GM12891 (cell line): ENCODE measurements around the gene STS.
A peak's percentile ranks its signal among the peaks of the same experiment; 100 is the strongest.

Experiments
- DNase-seq: peaks from one replicate; pipeline ENCODE4 v3.0.0; 2011; ENCODE audit warnings: low spot score; ENCODE audit not compliant: insufficient read length
- FAIRE-seq: peaks from 2 replicates; lab custom pipeline; 2011; peaks lifted over from hg19 to GRCh38; lab: Jason Lieb, UNC
- PAX5 ChIP-seq: IDR thresholded peaks from 2 replicates; pipeline ENCODE4 v1.6.1; 2011; ENCODE audit warnings: low read length, moderate library complexity, mild to moderate bottlenecking; ENCODE audit not compliant: insufficient read depth, severe bottlenecking
- POLR2A ChIP-seq: IDR thresholded peaks from 2 replicates; pipeline ENCODE4 v1.6.1; 2011; ENCODE audit warnings: low read depth, low read length, control low read depth
- POLR2AphosphoS5 ChIP-seq: IDR thresholded peaks from 2 replicates; pipeline ENCODE4 v1.6.1; 2011; ENCODE audit warnings: low read depth, low read length, control low read depth
- POU2F2 ChIP-seq: IDR thresholded peaks from 2 replicates; pipeline ENCODE4 v1.6.1; 2011; ENCODE audit warnings: low read depth, mild to moderate bottlenecking, control low read depth, low read length, moderate library complexity
- SPI1 ChIP-seq: IDR thresholded peaks from 2 replicates; pipeline ENCODE4 v1.6.1; 2011; ENCODE audit warnings: low read depth, low read length, control low read depth
- TAF1 ChIP-seq: IDR thresholded peaks from 2 replicates; pipeline ENCODE4 v1.6.1; 2011; ENCODE audit warnings: low read depth, low read length, control low read depth

Gene STS

DNA sequence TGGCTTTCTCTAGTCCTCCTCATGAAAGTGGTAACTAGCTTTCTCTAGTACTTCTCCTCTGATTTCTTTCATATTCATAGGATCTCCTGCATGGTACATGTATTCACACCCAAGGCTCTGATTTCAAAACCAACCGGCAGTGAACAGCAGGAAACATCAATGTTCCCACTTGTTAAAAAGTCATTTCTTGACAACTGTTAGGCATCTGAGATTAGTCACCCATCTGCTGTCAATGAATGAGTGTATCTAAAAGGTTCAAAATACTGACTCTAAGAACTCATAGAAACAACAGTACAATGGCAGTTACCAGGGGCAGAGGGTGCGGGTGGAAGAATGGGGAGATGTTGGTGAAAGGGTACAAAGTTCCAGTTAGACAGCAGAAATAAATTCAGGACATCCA is 31.9 kb downstream of the STS start:
- DNase-seq (no peak), FAIRE-seq (no peak)
- TF ChIP-seq POLR2A (no peak), SPI1 (no peak), POU2F2 (no peak), TAF1 (no peak), PAX5 (no peak), POLR2AphosphoS5 (no peak)

DNA sequence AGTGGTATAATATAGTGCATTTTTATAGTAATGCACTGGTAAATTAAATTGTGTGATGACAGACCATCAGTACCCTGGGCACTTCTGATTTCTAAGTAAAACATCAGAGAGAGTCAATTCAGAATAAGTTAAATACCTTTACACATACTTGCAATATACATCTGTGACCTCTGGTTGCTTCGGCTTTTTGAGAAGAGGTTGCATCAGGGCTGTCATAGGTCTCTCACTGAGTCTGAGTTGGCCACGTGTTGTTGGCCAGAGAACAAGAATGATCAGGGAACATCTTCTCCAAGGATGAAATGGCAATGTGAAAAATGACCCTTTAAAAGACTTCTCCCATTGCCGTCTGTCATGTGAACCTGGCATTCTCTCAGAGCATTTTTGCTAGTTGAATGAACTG is 37.3 kb downstream of the STS start:
- TF ChIP-seq POLR2A = no peak
- no peak for TF ChIP-seq SPI1
- no peak for TF ChIP-seq POLR2AphosphoS5
- no peak for TF ChIP-seq POU2F2
- no peak for TF ChIP-seq TAF1
- no peak for TF ChIP-seq PAX5
- DNase-seq (no peak), FAIRE-seq (peak; percentile 16)

DNA sequence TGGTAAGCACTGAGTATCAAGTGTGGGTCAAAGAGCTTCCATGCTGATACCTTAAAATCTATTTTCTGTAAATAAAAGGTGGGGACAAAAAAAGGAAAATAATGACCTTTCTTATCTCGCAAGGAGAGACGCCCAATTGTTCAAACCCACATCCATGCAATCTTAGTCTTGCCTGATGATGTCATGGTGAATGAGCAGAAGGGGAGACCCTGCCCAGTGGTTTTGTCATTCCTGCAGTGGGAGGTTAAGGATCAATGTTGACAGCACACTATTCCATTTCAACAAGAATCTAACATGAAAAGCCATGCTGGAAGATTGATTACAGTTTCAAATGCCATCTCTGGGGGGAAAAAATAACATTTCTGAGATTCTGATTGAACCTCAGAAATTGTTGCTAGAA is 41.2 kb downstream of the STS start:
- FAIRE-seq (no peak), DNase-seq (no peak)
- TF ChIP-seq POU2F2 (no peak), POLR2AphosphoS5 (no peak), POLR2A (no peak), PAX5 (no peak), TAF1 (no peak), SPI1 (no peak)

DNA sequence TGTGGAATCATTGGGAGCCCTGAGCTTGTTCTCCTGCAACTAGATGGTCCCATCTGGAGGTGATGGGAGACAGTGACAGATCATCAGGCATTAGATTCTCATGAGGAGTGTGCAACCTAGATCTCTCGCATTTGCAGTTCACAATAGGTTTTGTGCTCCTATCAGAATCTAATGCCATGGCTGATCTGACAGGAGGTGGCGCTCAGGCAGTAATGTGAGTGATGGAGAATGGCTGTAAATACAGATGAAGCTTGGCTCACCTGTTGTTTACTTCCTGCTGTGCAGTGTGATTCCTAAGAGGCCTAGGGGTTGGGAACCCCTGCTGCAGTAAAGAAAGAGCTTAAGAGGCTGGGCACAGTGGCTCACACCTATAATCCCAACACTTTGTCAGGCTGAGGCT is 42.6 kb downstream of the STS start:
- DNase-seq (no peak), FAIRE-seq (no peak)
- TF ChIP-seq POU2F2 (no peak), PAX5 (no peak), POLR2A (no peak), TAF1 (no peak), SPI1 (no peak), POLR2AphosphoS5 (no peak)

DNA sequence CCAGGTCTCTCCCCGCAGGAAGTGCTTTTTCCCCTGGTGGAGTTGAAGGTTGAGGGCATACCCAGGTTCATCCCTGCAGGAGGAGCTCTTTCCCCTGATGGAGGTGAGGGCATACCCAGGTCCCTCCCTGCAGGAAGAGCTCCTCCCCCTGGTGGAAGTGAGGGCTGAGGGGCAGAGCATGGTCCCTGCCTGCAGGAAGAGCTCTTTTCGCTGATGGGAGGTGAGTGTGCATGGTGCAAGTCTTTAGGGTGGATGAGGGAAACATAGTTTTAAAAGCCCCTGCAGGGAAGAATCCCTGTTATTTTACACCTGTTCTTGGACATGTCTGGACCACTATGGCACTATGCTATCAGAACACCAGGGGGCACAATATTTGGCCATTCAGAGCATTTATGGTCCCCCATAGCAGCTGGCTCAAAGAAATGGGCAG is 44.2 kb downstream of the STS start:
- DNase-seq = no peak
- no peak for TF ChIP-seq TAF1
- no peak for TF ChIP-seq PAX5
- TF ChIP-seq POLR2AphosphoS5 = no peak
- TF ChIP-seq POU2F2 = no peak
- TF ChIP-seq POLR2A = no peak
- peak; percentile 76 for FAIRE-seq

DNA sequence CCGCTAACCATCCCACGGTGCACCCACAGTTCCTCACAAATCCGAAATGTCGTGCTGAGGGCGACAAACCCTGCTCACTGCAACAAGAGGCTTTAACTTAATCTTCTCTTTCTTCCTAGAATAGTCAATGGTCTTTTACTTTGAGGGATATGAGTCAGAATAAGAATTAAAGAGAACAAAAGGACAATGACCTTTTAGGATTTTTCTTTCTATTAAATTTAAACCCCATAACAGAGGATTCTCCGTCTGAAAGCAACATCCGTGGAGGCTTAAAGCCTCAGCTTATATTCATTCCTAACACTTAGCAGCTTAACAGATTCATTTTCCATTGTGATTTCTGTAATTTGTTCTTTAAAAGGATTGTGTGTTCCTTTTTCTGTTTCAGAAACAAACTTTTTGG is 45.4 kb downstream of the STS start:
- no peak for DNase-seq
- TF ChIP-seq POU2F2 (no peak), TAF1 (no peak), PAX5 (no peak), POLR2AphosphoS5 (no peak), SPI1 (no peak), POLR2A (no peak)
- peak; percentile 23 for FAIRE-seq

DNA sequence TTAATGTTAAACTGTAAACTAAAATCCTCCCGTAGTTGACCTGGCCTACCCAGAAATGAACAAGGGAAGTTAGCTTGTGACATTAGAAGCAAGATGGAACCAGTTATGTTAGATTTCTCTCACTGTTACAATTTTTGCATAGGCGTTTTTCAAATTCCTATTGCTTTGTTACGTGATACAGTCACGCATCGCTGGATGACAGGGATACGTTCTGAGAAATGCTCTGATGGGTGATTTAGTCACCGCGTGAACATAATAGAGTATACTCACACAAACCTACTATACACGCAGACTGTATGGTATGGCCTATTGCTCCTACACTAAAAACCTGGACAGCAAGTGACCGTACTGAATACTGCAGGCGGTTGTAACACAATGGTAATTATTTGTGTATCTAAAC is 47.1 kb downstream of the STS start:
- FAIRE-seq (no peak), DNase-seq (no peak)
- no peak for TF ChIP-seq PAX5
- no peak for TF ChIP-seq POLR2A
- no peak for TF ChIP-seq TAF1
- TF ChIP-seq POU2F2 = no peak
- TF ChIP-seq SPI1 = no peak
- no peak for TF ChIP-seq POLR2AphosphoS5
